SHP77 treated with DMSO at 0.1 percent for 48 hours (cell line): ENCODE measurements around the gene NOTCH1.

Experiments used
- DNase-seq: peaks from one replicate; lab custom pipeline; 2025; lab: John Stamatoyannopoulos, UW

Gene NOTCH1

GRCh38 chr9:136465500-136466154 is 80.2 kb downstream of the NOTCH1 start:
- no peak for DNase-seq

GRCh38 chr9:136464241-136464640 is 81.6 kb downstream of the NOTCH1 start:
- no peak for DNase-seq

GRCh38 chr9:136463578-136463977 is 82.3 kb downstream of the NOTCH1 start:
- DNase-seq = no peak

- no peak for DNase-seq
These were observed 83.2 kb downstream of the NOTCH1 start for GRCh38 chr9:136462664-136463063.

DNA sequence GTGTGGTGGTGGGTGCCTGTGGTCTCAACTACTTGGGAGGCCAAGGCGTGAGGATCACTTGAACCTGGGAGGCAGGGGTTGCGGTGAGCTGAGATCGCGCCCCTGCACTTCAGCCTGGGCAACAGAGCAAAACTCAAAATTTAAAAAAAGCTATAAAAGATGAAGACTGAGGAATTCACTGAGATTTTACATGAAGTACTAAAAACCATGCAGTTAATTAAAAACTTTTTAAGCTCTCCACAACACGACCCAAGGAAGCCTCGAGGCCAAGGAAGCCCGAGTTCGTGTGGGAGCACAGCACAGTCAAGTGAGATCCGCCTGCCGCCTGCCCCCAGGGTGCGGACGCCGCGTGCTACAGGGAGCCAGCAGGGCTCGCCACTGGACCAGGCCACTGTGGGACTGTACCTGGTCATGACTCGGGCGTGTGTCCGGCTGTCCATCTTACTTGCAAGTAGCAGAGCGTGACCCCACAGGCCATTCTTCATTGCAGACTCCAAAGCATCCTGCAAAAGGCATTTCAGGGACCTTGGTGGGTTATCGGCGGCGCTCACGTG is 85.0 kb downstream of the NOTCH1 start:
- no peak for DNase-seq

DNA sequence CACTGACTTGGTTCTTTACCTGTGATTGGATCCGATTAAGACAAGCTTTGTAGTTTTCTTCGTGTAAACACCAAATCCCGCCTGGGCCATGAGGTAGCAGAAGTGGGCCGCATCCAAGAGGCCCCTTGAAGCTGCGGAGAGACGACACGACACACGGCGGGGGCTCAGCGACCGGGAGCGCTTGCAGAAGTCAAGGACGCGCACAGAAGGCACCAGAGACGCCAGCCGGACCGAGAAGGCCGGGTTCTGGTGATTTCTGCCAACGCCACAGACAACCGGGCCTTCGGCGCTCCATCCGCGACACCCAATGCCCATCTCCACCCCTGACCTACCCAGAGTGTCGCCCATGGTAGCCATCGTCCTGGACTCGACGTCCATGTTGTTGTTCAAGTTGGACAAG is 86.4 kb downstream of the NOTCH1 start:
- DNase-seq = no peak

DNA sequence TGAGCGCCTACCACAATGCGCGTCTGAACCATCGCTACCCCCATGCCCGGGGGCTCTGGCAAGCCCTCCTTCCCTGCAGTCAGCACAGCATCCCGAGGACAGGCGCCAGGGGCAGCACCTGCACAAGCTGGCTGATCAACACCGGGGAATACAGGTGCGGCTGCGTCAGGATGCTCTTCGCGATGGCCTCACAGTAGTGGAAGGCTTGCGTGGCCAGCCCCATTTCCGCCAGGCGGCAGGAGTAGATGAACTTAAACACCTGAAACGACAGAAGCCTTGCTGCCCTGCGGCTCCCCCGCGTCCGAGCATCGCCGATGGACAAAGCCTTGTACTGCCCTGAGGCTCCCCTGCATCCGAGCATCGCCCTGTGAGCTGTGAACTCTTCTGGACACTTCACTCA is 88.5 kb downstream of the NOTCH1 start:
- DNase-seq = no peak

DNA sequence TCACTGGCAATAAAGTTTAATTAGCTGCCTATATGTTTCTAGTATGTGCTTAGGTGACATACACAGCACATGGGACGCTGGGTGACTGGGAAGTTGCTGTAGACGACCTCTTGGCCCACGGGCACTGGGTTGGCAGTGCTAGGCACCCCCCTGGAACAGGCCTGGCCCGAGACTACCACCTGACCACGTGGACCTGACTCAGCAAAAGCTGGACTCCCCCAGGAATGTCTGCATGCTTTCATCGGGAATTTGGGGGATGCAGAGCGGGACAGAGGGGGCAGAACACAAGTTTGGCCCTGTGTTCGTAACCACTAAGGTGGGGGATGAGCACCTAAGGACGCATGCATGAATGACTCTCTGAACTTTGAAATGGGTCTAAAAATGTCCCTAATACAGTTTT is 89.6 kb downstream of the NOTCH1 start:
- no peak for DNase-seq

GRCh38 chr9:136455043-136456002 is 90.5 kb downstream of the NOTCH1 start:
- no peak for DNase-seq

GRCh38 chr9:136454026-136454796 is 91.6 kb downstream of the NOTCH1 start:
- no peak for DNase-seq

- no peak for DNase-seq
These were observed 92.5 kb downstream of the NOTCH1 start for GRCh38 chr9:136453326-136453725.

DNA sequence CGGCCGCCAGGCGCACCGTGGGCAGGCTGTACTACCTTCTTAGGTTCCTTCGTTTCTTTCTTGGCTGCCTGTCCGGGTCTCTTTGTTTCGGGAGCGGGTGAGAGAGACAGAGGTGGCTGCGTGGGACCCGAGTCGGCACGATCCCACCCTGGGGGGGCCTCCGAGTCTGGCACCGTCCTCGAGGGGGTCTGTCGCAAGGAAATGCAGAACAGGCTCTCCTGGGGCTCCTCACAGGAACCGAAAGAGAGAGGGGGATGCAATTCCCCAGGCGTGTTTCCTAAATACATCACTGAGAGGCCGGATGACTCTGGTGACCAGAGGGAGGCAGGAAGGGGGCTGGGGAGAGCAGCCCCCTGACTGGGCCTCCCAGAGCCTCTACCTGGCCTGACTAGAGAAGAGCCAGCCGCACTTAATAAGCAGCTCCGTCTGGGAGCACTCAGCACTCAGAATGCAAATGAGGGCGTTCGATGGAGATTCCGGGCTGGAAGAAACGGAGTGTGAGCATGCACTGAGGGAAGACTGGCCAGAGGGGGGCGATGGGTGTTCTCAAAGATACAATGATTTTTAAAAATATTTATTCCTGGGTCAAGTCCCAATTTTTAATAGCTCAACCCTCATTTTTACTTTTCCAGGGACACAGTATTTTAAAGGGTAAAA is 94.5 kb downstream of the NOTCH1 start:
- no peak for DNase-seq

DNA sequence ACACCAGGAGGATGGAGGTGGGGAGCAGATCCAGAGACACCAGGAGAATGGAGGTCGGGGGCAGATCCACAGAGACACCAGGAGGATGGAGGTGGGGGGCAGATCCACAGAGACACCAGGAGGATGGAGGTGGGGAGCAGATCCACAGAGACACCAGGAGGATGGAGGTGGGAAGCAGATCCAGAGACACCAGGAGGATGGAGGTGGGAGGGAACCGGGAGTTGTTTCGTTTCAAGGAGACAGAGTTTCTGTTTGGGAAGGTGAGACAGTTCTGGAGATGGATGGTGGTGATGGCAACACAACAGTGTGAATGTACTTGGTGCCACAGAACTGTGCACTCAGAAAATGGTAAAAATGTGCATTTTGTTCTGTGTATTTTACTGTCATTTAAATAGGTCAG is 97.2 kb downstream of the NOTCH1 start:
- DNase-seq = no peak

GRCh38 chr9:136447173-136447778 is 98.6 kb downstream of the NOTCH1 start:
- DNase-seq = no peak

DNA sequence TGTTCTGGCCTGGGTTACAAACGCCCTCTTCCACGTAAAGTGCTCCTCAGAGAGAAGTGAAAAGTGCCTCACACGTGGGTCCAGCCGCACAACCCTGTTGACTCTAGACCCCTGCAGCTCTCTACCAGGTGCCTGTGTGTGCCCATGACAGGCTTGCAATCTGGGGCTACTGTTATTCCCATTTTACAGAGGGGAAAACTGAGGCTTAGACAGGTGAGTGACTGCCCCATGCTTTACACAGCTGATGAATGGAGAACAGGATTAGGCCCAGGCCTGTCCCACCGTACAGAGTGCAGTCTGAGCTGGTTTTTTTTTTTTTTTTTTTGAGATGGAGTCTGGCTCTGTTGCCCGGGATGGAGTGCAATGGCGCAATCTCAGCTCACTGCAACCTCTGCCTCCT is 100.0 kb downstream of the NOTCH1 start:
- no peak for DNase-seq
